ENCODE data around the gene CBARP. TPM values are rescaled to one million over a fixed set of nuclear protein-coding genes. Genes with fewer than 3 reads are reported as not detected.

Gene CBARP
- total and polyA plus RNA-seq, 9 of the 15 experiments (the other 6 are each of a cell fraction or from before 2014, with no cell fraction given), result 0.03 to 8.9 (median 1.2) TPM; not detected in 1

- TF ChIP-seq MED1 (CRISPR knock-in tag; IDR thresholded peaks at IDR 0.05; ENCODE audit: borderline replicate concordance) (no peak), ZSCAN32 (CRISPR knock-in tag; IDR thresholded peaks at IDR 0.05) (peak; percentile 27; the same call in 1 of the 2 replicates), ELF2 (CRISPR knock-in tag; IDR thresholded peaks at IDR 0.05) (0 out of 2 replicates have a peak, but pooled peaks have one; percentile 37), KDM4B (IDR thresholded peaks at IDR 0.05; ENCODE audit: borderline replicate concordance in 2 of 2, low read depth in 1 of 2) (0 out of 4 replicates have a peak, but pooled peaks of 1 of the 2 experiments have one; percentile 8), HDAC8 (tag; IDR thresholded peaks at IDR 0.05) (no peak), POLR2A (conservative IDR thresholded peaks at IDR 0.05) (peak; percentile 56), AFF1 (IDR thresholded peaks at IDR 0.05; ENCODE audit: low read depth in 1 of 2, partially characterized antibody in 2 of 2) (peak in 1 of 2 experiments; percentile 29), EZH2 (IDR thresholded peaks at IDR 0.05; ENCODE audit: borderline replicate concordance, low read depth, low read length) (no peak), ESRRB (CRISPR knock-in tag; IDR thresholded peaks at IDR 0.05; ENCODE audit: borderline replicate concordance) (no peak), CBX3 (IDR thresholded peaks at IDR 0.05; ENCODE audit: borderline replicate concordance in 1 of 2, low read length in 2 of 2) (no peak), SMARCA5 (IDR thresholded peaks at IDR 0.05) (no peak), SP1 (CRISPR knock-in tag; IDR thresholded peaks at IDR 0.05) (peak; percentile 49), PHB (CRISPR knock-in tag; IDR thresholded peaks at IDR 0.05) (no peak), ZNF431 (CRISPR knock-in tag; IDR thresholded peaks at IDR 0.05) (no peak), ZFX (CRISPR knock-in tag; IDR thresholded peaks at IDR 0.05) (peak; percentile 69), THRB (CRISPR knock-in tag; conservative IDR thresholded peaks at IDR 0.05) (no peak), NUFIP1 (IDR thresholded peaks at IDR 0.05; ENCODE audit: partially characterized antibody) (no peak)
- TF ChIP-seq, protein P1, sequence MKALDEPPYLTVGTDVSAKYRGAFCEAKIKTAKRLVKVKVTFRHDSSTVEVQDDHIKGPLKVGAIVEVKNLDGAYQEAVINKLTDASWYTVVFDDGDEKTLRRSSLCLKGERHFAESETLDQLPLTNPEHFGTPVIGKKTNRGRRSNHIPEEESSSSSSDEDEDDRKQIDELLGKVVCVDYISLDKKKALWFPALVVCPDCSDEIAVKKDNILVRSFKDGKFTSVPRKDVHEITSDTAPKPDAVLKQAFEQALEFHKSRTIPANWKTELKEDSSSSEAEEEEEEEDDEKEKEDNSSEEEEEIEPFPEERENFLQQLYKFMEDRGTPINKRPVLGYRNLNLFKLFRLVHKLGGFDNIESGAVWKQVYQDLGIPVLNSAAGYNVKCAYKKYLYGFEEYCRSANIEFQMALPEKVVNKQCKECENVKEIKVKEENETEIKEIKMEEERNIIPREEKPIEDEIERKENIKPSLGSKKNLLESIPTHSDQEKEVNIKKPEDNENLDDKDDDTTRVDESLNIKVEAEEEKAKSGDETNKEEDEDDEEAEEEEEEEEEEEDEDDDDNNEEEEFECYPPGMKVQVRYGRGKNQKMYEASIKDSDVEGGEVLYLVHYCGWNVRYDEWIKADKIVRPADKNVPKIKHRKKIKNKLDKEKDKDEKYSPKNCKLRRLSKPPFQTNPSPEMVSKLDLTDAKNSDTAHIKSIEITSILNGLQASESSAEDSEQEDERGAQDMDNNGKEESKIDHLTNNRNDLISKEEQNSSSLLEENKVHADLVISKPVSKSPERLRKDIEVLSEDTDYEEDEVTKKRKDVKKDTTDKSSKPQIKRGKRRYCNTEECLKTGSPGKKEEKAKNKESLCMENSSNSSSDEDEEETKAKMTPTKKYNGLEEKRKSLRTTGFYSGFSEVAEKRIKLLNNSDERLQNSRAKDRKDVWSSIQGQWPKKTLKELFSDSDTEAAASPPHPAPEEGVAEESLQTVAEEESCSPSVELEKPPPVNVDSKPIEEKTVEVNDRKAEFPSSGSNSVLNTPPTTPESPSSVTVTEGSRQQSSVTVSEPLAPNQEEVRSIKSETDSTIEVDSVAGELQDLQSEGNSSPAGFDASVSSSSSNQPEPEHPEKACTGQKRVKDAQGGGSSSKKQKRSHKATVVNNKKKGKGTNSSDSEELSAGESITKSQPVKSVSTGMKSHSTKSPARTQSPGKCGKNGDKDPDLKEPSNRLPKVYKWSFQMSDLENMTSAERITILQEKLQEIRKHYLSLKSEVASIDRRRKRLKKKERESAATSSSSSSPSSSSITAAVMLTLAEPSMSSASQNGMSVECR (CRISPR knock-in tag; IDR thresholded peaks at IDR 0.05), result peak; percentile 70; the same call in 1 of the 2 replicates
These were observed 13.8 kb upstream of the CBARP start (continued) for GRCh38 chr19:1251330-1252220.

All from K562 (cell line).